Uterus (tissue), 4 donors: ENCODE measurements around the gene UGT1A4. TPM values are rescaled to one million over a fixed set of nuclear protein-coding genes. Genes with fewer than 3 reads are reported as not detected.

Experiments
- DNase-seq, 2 donors: peaks; one replicate each; pipeline ENCODE4 v3.0.0-alpha.2; 2019 to 2020
- H3K27ac ChIP-seq, 2 donors: fragments of 200-600 bp; sonication (generic); 1 replicate in 1 of 2; 2 replicates in 1 of 2; pipeline ENCODE4 v1.5.1; 2016 to 2018
- H3K27me3 ChIP-seq, 2 donors: fragments of 200-600 bp; sonication (generic); one replicate each; pipeline ENCODE4 v1.5.1; 2018 to 2019; ENCODE audit warnings: control low read depth in 1 of 2
- H3K36me3 ChIP-seq, 2 donors: fragments of 200-600 bp; sonication (generic); one replicate each; pipeline ENCODE4 v1.5.1; 2019; ENCODE audit warnings: control low read depth in 1 of 2
- H3K4me1 ChIP-seq, 2 donors: fragments of 200-600 bp; sonication (generic); one replicate each; pipeline ENCODE4 v1.5.1; 2018 to 2019; ENCODE audit warnings: control low read depth in 1 of 2
- H3K4me3 ChIP-seq, 2 donors: fragments of 200-600 bp; sonication (generic); 1 replicate in 1 of 2; 2 replicates in 1 of 2; pipeline ENCODE4 v1.5.1; 2018 to 2019; ENCODE audit warnings: mild to moderate bottlenecking in 1 of 2
- H3K9me3 ChIP-seq, 2 donors: fragments of 200-600 bp; sonication (generic); one replicate each; pipeline ENCODE4 v1.5.1; 2019; ENCODE audit warnings: control low read depth in 1 of 2
- POLR2A ChIP-seq, 2 donors: fragments of 450-650 bp; IDR thresholded peaks; one replicate each; pipeline ENCODE4 v1.6.1; 2016; ENCODE audit warnings: antibody characterized with exemption in 2 of 2, mild to moderate bottlenecking in 1 of 2, moderate library complexity in 1 of 2
- intact Hi-C: fragments of 100-400 bp; cut with DNase I; formaldehyde crosslinking; loops from one replicate; pipeline ENCODE4 v1.15.1; 2023; ENCODE audit warnings: low total_unique reads
- total RNA-seq, 4 donors: library from RNA; depleted of rRNA in 3 of 4; stranded (reverse); fragments of >200 nt in 3 of 4; gene quantifications; one replicate each; pipeline versions ENCODE4 v1.1.0 to v1.2.4, GENCODE V29; 2014 to 2023
- TF ChIP-seq, protein P1 (sequence below), 4 experiments: fragments of 200-600 bp in 2 of 4; fragments of 450-650 bp in 2 of 4; sonication (generic) in 2 of 4; IDR thresholded peaks; one replicate each; pipeline ENCODE4 v1.5.1; 2016 to 2019; ENCODE audit warnings: antibody characterized with exemption in 4 of 4, mild to moderate bottlenecking in 2 of 4, moderate library complexity in 1 of 4
- donor health status: DM: yes; HTN: yes; CAD: no.

The UGT1A4 gene
- total RNA-seq, 4 donors from 2014 or later: not detected

DNA sequence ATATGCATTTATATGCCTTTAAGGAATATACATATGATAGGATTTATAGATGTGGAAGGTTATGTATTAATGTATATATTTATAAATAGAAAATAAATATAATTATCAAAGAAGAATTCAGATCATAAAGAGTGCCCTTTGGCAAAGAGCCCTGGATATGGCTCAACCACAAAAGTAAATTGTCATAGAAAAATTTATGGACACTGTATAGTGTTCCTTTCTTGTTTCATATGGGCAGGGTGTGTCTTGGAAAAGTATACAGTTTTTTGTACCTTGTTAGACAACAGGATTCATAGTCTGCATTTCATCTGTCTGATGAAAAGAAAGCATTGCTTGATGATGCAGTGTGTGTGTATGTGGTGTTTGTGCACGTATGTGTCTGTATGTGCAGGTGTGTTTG lies 33.9 kb upstream of the UGT1A4 start:
- Histone ChIP-seq H3K27ac (no peak overlapping the region), H3K36me3 (no peaks in the 10 kb centered on the region), H3K4me3 (no peak overlapping the region), H3K9me3 (no peaks in the 10 kb centered on the region), H3K4me1 (no peaks in the 10 kb centered on the region), H3K27me3 (no peaks in the 10 kb centered on the region)
- no peak for TF ChIP-seq POLR2A (IDR thresholded peaks at IDR 0.05)
- TF ChIP-seq, protein P1, sequence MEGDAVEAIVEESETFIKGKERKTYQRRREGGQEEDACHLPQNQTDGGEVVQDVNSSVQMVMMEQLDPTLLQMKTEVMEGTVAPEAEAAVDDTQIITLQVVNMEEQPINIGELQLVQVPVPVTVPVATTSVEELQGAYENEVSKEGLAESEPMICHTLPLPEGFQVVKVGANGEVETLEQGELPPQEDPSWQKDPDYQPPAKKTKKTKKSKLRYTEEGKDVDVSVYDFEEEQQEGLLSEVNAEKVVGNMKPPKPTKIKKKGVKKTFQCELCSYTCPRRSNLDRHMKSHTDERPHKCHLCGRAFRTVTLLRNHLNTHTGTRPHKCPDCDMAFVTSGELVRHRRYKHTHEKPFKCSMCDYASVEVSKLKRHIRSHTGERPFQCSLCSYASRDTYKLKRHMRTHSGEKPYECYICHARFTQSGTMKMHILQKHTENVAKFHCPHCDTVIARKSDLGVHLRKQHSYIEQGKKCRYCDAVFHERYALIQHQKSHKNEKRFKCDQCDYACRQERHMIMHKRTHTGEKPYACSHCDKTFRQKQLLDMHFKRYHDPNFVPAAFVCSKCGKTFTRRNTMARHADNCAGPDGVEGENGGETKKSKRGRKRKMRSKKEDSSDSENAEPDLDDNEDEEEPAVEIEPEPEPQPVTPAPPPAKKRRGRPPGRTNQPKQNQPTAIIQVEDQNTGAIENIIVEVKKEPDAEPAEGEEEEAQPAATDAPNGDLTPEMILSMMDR (IDR thresholded peaks at IDR 0.05): no peak
- intact Hi-C loops: no loop called here
- no peak for DNase-seq

DNA sequence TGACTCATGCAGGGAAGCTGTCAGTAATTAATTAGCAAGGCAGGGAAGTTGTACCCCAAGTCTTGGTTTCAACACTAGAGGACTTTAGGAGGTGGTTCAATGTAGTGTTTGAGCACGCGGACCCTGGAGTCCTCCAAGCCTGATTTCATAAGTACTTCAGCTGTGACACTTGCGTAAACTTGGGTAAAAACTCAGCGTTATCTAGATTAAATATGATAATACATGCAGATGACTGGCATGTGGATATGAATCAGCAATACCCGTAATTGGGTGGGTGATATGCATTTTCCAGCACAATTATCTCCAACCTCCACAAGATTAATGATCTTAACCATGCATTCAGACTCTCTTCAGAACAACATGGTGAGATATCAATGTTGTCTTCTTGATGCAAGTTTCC lies 31.6 kb upstream of the UGT1A4 start:
- DNase-seq: no peak
- H3K4me1 ChIP-seq: no peaks in the 10 kb centered on the region
- intact Hi-C loops: no loop called here

DNA sequence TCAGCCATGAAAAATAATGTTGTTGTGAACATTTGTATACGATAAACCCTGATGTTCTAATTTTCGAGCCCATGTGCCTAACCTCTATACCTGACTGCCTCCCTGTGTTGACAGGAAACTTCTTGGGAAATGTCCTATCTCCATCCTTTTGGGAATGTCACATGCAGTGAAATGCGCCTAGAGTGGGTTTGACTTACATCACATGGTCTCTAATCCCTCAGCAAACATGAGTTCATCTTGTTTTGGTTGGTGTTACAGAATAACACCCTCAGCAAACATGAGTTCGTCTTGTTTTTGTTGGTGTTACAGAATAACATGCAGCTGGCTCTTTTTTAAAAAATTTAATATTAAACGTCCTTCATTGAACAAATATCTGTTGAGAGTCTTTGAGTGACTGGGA lies 30.2 kb upstream of the UGT1A4 start:
- no peaks in the 10 kb centered on the region for H3K9me3 ChIP-seq
- no peak overlapping the region for H3K4me3 ChIP-seq
- H3K27me3 ChIP-seq: no peaks in the 10 kb centered on the region
- TF ChIP-seq POLR2A (IDR thresholded peaks at IDR 0.05): no peak
- TF ChIP-seq, protein P1 (IDR thresholded peaks at IDR 0.05): no peak
- H3K27ac ChIP-seq: no peak overlapping the region
- intact Hi-C loops: no loop called here
- DNase-seq: no peak
- H3K36me3 ChIP-seq: no peaks in the 10 kb centered on the region
- no peaks in the 10 kb centered on the region for H3K4me1 ChIP-seq

More for the DNA sequence above, 31.6 kb upstream of the UGT1A4 start:
- no peak overlapping the region for H3K27ac ChIP-seq
- no peaks in the 10 kb centered on the region for H3K27me3 ChIP-seq
- H3K36me3 ChIP-seq: no peaks in the 10 kb centered on the region
- TF ChIP-seq, protein P1 (IDR thresholded peaks at IDR 0.05): no peak
- TF ChIP-seq POLR2A (IDR thresholded peaks at IDR 0.05): no peak
- no peak overlapping the region for H3K4me3 ChIP-seq
- no peaks in the 10 kb centered on the region for H3K9me3 ChIP-seq

DNA sequence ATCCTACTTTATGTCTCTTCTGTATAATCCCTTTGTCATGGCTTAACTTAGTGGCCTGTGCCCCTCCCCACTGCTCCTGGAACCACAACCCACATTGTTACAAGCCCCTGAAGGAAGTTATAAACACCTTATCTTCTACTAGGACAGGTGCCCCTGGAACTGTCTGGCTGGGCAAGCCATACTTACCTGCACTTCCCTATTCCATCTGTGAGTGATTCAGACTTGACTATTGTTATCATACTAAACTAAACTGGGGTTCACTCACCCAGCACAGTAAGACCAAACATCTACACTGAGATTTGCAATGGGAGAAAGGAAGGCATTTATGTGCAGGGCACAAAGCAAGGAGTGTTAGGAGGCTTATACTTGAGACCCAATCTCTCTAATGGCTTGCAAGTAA lies 29.5 kb upstream of the UGT1A4 start:
- Histone ChIP-seq H3K27ac (no peak overlapping the region), H3K4me1 (no peaks in the 10 kb centered on the region), H3K27me3 (no peaks in the 10 kb centered on the region), H3K4me3 (no peak overlapping the region), H3K36me3 (no peaks in the 10 kb centered on the region), H3K9me3 (no peaks in the 10 kb centered on the region)
- intact Hi-C loops: no loop called here
- DNase-seq: no peak
- TF ChIP-seq, protein P1 (IDR thresholded peaks at IDR 0.05): no peak
- no peak for TF ChIP-seq POLR2A (IDR thresholded peaks at IDR 0.05)

DNA sequence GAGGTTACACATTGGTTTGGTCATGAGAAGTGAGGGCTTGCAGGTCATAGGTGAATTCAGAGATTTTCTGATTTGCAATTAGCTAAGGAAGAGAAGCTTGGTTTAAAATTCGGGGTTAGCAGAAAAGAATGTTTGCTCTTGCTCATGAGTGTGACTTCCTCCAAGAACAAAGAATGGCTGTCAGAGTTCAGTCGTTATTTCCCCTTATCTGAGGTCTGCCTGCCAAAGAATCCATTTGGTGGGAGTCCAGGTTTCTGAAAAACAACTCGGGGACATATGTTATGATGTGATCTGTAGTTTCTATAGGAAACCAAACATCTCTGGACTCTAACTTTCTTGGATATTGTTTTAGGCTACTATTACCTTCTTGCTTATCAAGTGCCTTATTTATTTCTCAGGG lies 29.0 kb upstream of the UGT1A4 start:
- no peak overlapping the region for H3K27ac ChIP-seq
- no peak overlapping the region for H3K4me3 ChIP-seq
- no peaks in the 10 kb centered on the region for H3K27me3 ChIP-seq
- TF ChIP-seq POLR2A (IDR thresholded peaks at IDR 0.05): no peak
- DNase-seq: no peak
- no peaks in the 10 kb centered on the region for H3K9me3 ChIP-seq
- H3K36me3 ChIP-seq: no peaks in the 10 kb centered on the region
- H3K4me1 ChIP-seq: no peaks in the 10 kb centered on the region
- intact Hi-C loops: no loop called here

DNA sequence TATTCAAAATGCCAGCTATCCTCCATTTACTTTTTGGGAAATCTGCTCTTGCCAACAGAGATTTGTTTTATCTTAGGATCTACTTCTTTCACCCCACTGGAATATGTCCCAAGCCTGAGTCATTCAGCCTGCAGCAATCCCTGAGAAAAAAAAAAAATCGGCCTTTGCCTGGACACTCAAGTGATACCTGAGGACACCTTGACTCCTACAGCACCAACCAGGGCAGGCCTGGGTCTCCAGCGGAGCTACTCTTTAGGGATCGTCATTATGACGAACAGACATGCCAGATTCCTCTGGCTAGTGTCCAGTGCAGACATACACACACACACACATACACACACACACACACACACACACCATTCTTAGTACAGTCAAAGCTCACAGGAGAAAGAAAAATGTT lies 28.1 kb upstream of the UGT1A4 start:
- H3K4me3 ChIP-seq: no peak overlapping the region
- TF ChIP-seq, protein P1 (IDR thresholded peaks at IDR 0.05): no peak
- no peak for TF ChIP-seq POLR2A (IDR thresholded peaks at IDR 0.05)
- no peak overlapping the region for H3K27ac ChIP-seq
- no peaks in the 10 kb centered on the region for H3K36me3 ChIP-seq
- no peaks in the 10 kb centered on the region for H3K9me3 ChIP-seq
- H3K27me3 ChIP-seq: no peaks in the 10 kb centered on the region
- H3K4me1 ChIP-seq: no peaks in the 10 kb centered on the region
- intact Hi-C loops: no loop called here
- DNase-seq: no peak
